Retinal pigment epithelial cell (primary cell): ENCODE results near the gene IGF1.
A peak's percentile ranks its signal among the peaks of the same experiment; 100 is the strongest.

Experiments used
- DNase-seq: peaks from one replicate; pipeline ENCODE4 v3.0.0-alpha.2; 2010; ENCODE audit warnings: low read depth
- H3K4me3 ChIP-seq: 2 replicates; pipeline ENCODE4 v1.5.1; 2011; ENCODE audit warnings: mild to moderate bottlenecking, low read length, control low read depth, moderate library complexity
- CTCF ChIP-seq: conservative IDR thresholded peaks from 2 replicates; pipeline ENCODE4 v1.5.1; 2011; ENCODE audit warnings: low read depth, low read length, control low read depth, inconsistent platforms

IGF1 gene

GRCh38 chr12:102407776-102408486 is 72.4 kb downstream of the IGF1 start:
- no peak for DNase-seq
- no peak overlapping the region for H3K4me3 ChIP-seq
- no peak for TF ChIP-seq CTCF

GRCh38 chr12:102406033-102406584 is 74.3 kb downstream of the IGF1 start:
- no peak overlapping the region for H3K4me3 ChIP-seq
- no peak for TF ChIP-seq CTCF

GRCh38 chr12:102401087-102401486 is 79.3 kb downstream of the IGF1 start:
- no peak for TF ChIP-seq CTCF
- DNase-seq = no peak
- no peak overlapping the region for H3K4me3 ChIP-seq

More at GRCh38 chr12:102406033-102406584, 74.3 kb downstream of the IGF1 start:
- DNase-seq = peak; percentile 3

- no peak for TF ChIP-seq CTCF
- no peak for DNase-seq
- H3K4me3 ChIP-seq = no peak overlapping the region
Observed at GRCh38 chr12:102399653-102400052, 80.7 kb downstream of the IGF1 start.

GRCh38 chr12:102396276-102396675 is 84.1 kb downstream of the IGF1 start:
- TF ChIP-seq CTCF = no peak
- no peak for DNase-seq
- no peak overlapping the region for H3K4me3 ChIP-seq

- DNase-seq = no peak
- TF ChIP-seq CTCF = no peak
- H3K4me3 ChIP-seq = no peak overlapping the region
Observed at GRCh38 chr12:102394200-102394599, 86.2 kb downstream of the IGF1 start.

GRCh38 chr12:102390068-102390467 is 90.3 kb downstream of the IGF1 start:
- DNase-seq = no peak
- TF ChIP-seq CTCF = no peak
- no peak overlapping the region for H3K4me3 ChIP-seq
